DND-41 (cell line): ENCODE data around the gene THEM4.

Source experiments
- CTCF ChIP-seq: IDR thresholded peaks from 2 replicates; pipeline ENCODE4 v1.5.1; 2012; ENCODE audit warnings: borderline replicate concordance, low read length, moderate library complexity, mild to moderate bottlenecking; ENCODE audit not compliant: poor library complexity, severe bottlenecking; ENCODE audit errors: extremely low read depth
- EZH2 ChIP-seq: IDR thresholded peaks from 3 replicates; pipeline ENCODE4 v1.6.1; 2012; ENCODE audit warnings: borderline replicate concordance, low read depth, mild to moderate bottlenecking, moderate library complexity, low read length, inconsistent platforms; ENCODE audit not compliant: severe bottlenecking

- TF ChIP-seq CTCF = no peak
- TF ChIP-seq EZH2 = no peak
These were observed 16.0 kb downstream of the THEM4 start for GRCh38 chr1:151893176-151893924.
